Loucy (cell line): ENCODE measurements around the gene TET2.
A peak's percentile ranks its signal among the peaks of the same experiment; 100 is the strongest.

ENCODE experiments used
- H2AFZ ChIP-seq: fragments of 200-600 bp; sonication (generic); 2 replicates; pipeline ENCODE4 v1.6.0; 2016; ENCODE audit warnings: antibody characterized with exemption, mild to moderate bottlenecking, low read length, moderate library complexity
- H3F3A ChIP-seq: fragments of 200-600 bp; 2 replicates; pipeline ENCODE4 v1.6.0; 2016; ENCODE audit warnings: antibody characterized with exemption, low read depth, mild to moderate bottlenecking
- H3K27me3 ChIP-seq: fragments of 200-600 bp; sonication (generic); 2 replicates; pipeline ENCODE4 v1.6.1; 2014; ENCODE audit warnings: low read length, mild to moderate bottlenecking; ENCODE audit not compliant: insufficient read depth, poor library complexity, severe bottlenecking
- H3K36me3 ChIP-seq: fragments of 200-600 bp; sonication (generic); 2 replicates; pipeline ENCODE4 v1.6.1; 2016; ENCODE audit warnings: low read length; ENCODE audit not compliant: insufficient read depth
- H3K4me1 ChIP-seq: fragments of 200-600 bp; sonication (generic); 2 replicates; pipeline ENCODE4 v1.5.1; 2014; ENCODE audit warnings: low read length, mild to moderate bottlenecking; ENCODE audit not compliant: insufficient read depth, poor library complexity, severe bottlenecking
- H3K4me2 ChIP-seq: fragments of 200-600 bp; sonication (generic); 2 replicates; pipeline ENCODE4 v1.6.0; 2014; ENCODE audit warnings: antibody characterized with exemption, low read length, low read depth, mild to moderate bottlenecking; ENCODE audit not compliant: poor library complexity, severe bottlenecking
- H3K4me3 ChIP-seq: fragments of 200-600 bp; sonication (generic); 2 replicates; pipeline ENCODE4 v1.5.1; 2014; ENCODE audit warnings: low read length, mild to moderate bottlenecking, mixed read lengths; ENCODE audit not compliant: poor library complexity, severe bottlenecking
- H3K79me2 ChIP-seq: fragments of 200-600 bp; sonication (generic); 2 replicates; pipeline ENCODE4 v1.6.1; 2014; ENCODE audit warnings: low read length; ENCODE audit not compliant: insufficient read depth
- H3K9ac ChIP-seq: fragments of 200-600 bp; sonication (generic); 2 replicates; pipeline ENCODE4 v1.6.0; 2014; ENCODE audit warnings: mild to moderate bottlenecking, low read depth, low read length, moderate library complexity; ENCODE audit not compliant: poor library complexity, severe bottlenecking
- H3K9me2 ChIP-seq: fragments of 200-600 bp; sonication (generic); replicated peaks from 2 replicates; pipeline ENCODE4 v1.6.1; 2016; ENCODE audit warnings: low read depth, low read length, mixed read lengths
- H3K9me3 ChIP-seq: fragments of 200-600 bp; sonication (generic); 2 replicates; pipeline ENCODE4 v1.6.1; 2014; ENCODE audit warnings: mild to moderate bottlenecking, antibody characterized with exemption, low read length, low read depth; ENCODE audit not compliant: insufficient read depth
- H4K20me1 ChIP-seq: fragments of 200-600 bp; sonication (generic); 2 replicates; pipeline ENCODE4 v1.6.0; 2014; ENCODE audit warnings: antibody characterized with exemption, low read length, mild to moderate bottlenecking; ENCODE audit not compliant: insufficient read depth, poor library complexity, severe bottlenecking
- CTCF ChIP-seq: fragments of 200-600 bp; sonication (generic); conservative IDR thresholded peaks from 2 replicates; pipeline ENCODE4 v1.5.1; 2014; ENCODE audit warnings: mild to moderate bottlenecking, antibody characterized with exemption, low read length
- EZH2phosphoT487 ChIP-seq: fragments of 200-600 bp; IDR thresholded peaks from 2 replicates; pipeline ENCODE4 v1.6.1; 2018; ENCODE audit warnings: antibody characterized with exemption, mild to moderate bottlenecking, moderate library complexity, borderline replicate concordance

TET2 gene

DNA sequence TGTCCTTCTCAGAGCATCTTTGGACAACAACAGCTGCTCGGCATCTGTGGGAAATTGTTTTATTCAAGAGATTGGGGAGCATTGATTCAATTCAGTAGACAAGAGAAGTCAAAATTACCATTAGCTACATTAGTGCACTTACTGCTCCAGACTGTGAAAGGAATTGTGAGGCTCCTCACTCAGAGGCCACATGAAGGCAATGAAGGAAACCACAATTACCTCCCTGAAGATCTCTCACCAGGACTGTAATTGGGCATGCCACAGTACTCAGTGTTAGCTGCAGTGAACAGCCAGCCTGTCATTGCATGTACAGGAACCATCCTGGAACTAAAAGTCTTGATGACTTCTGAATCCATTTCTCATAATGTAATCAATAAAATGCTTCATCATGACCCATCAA is 182.4 kb downstream of the TET2 start:
- H3K9me3 ChIP-seq: no peaks in the 10 kb centered on the region
- no peaks in the 10 kb centered on the region for H3K79me2 ChIP-seq
- peaks cover 48% of the 10 kb centered on the region for H3K4me1 ChIP-seq
- H3K9me2 ChIP-seq: no peaks in the 10 kb centered on the region
- TF ChIP-seq EZH2phosphoT487 (no peak), CTCF (no peak)
- H2AFZ ChIP-seq: no peak overlapping the region
- no peaks in the 10 kb centered on the region for H4K20me1 ChIP-seq
- H3K4me2 ChIP-seq: peak overlapping the region; percentile 69
- no peak overlapping the region for H3K9ac ChIP-seq
- no peaks in the 10 kb centered on the region for H3K27me3 ChIP-seq
- H3F3A ChIP-seq: no peaks in the 10 kb centered on the region
- peak overlapping the region; percentile 22 for H3K4me3 ChIP-seq
- no peaks in the 10 kb centered on the region for H3K36me3 ChIP-seq
